Activated naive CD4-positive, alpha-beta T cell treated with anti-CD3 and anti-CD28 coated beads for 36 hours (primary cell): ENCODE measurements around the gene LUZP2. TPM values are rescaled to one million over a fixed set of nuclear protein-coding genes. Genes with fewer than 3 reads are reported as not detected.
"Not testable (repeated sequence)": the region's sequence is repeated elsewhere in the genome, so short reads cannot be mapped to it uniquely, and the experiment has no call there.

Experiments
- CTCF ChIA-PET: fragments of 350-600 bp; sonication (Branson Sonifier 250); formaldehyde crosslinking; loops from one replicate; lab custom pipeline; 2021; ENCODE audit warnings: antibody characterized with exemption; lab: Charles Lee
- DNase-seq: peaks from one replicate; pipeline ENCODE4 v3.0.0-alpha.2; 2020
- H3K27ac Mint-ChIP-seq: one replicate; pipeline ENCODE4 v1.8.0; 2021; ENCODE audit warnings: mild to moderate bottlenecking, mixed read lengths
- H3K27me3 Mint-ChIP-seq: one replicate; pipeline ENCODE4 v1.8.0; 2021; ENCODE audit warnings: low read depth, mixed read lengths
- H3K36me3 Mint-ChIP-seq: one replicate; pipeline ENCODE4 v1.8.0; 2021; ENCODE audit warnings: low read depth, mixed read lengths
- H3K4me1 Mint-ChIP-seq: one replicate; pipeline ENCODE4 v1.8.0; 2021; ENCODE audit warnings: low read depth, mixed read lengths
- H3K4me3 Mint-ChIP-seq: one replicate; pipeline ENCODE4 v1.8.0; 2021; ENCODE audit warnings: mild to moderate bottlenecking, moderate library complexity, mixed read lengths
- H3K9me3 Mint-ChIP-seq: one replicate; pipeline ENCODE4 v1.8.0; 2021; ENCODE audit warnings: mixed read lengths
- intact Hi-C: fragments of 100-400 bp; cut with micrococcal nuclease; formaldehyde crosslinking; loops from one replicate; pipeline ENCODE4 v1.15.1; 2023
- total RNA-seq, 2 experiments: library from RNA; stranded (reverse); gene quantifications; one replicate each; pipeline ENCODE4 v1.2.3, GENCODE V29; 2021

LUZP2 gene
- total RNA-seq, 2 experiments from 2014 or later, result not detected

DNA sequence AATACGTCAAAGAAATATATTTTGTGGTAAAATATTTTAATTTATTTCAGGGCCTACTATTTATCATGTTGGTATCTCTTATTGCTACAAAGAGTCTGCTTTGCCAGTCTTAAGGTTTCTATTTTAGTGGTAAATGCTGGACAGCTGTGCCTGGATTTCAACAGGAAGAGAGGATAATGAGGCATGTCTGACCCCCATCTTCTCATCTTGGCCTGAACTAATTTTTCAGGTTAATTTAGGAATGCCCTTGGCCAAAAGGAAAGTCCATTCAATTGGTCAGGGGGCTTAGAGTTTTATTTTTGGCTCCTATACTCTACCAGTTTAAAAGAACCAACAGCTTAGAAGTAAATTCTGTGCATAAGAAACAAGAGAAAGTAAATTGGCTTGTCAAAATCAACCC is 428.2 kb downstream of the LUZP2 start:
- peaks cover 5% of the 10 kb centered on the region for H3K9me3 Mint-ChIP-seq
- no peaks in the 10 kb centered on the region for H3K27me3 Mint-ChIP-seq
- H3K4me1 Mint-ChIP-seq, result no peaks in the 10 kb centered on the region
- CTCF ChIA-PET, result no interaction called here
- no peak for DNase-seq
- H3K36me3 Mint-ChIP-seq, result no peaks in the 10 kb centered on the region
- H3K4me3 Mint-ChIP-seq, result no peak overlapping the region
- no peak overlapping the region for H3K27ac Mint-ChIP-seq
- intact Hi-C loops, result no loop called here

GRCh38 chr11:24932110-24933000 is 435.5 kb downstream of the LUZP2 start:
- intact Hi-C loops, result no loop called here
- H3K27ac Mint-ChIP-seq, result no peak overlapping the region
- DNase-seq, result no peak
- no peak overlapping the region for H3K4me3 Mint-ChIP-seq
- no peaks in the 10 kb centered on the region for H3K4me1 Mint-ChIP-seq
- no peaks in the 10 kb centered on the region for H3K36me3 Mint-ChIP-seq
- H3K27me3 Mint-ChIP-seq, result no peaks in the 10 kb centered on the region
- CTCF ChIA-PET, result interaction anchor here (0.6 kb wide), 1 partner anchor 519 kb away, joined by 3 read pairs; no protein-coding TSS in a partner anchor
- peaks cover 12% of the 10 kb centered on the region for H3K9me3 Mint-ChIP-seq

GRCh38 chr11:24934733-24935439 is 438.0 kb downstream of the LUZP2 start:
- Mint-ChIP-seq H3K4me1 (no peaks in the 10 kb centered on the region), H3K4me3 (no peak overlapping the region), H3K36me3 (no peaks in the 10 kb centered on the region), H3K27me3 (no peaks in the 10 kb centered on the region), H3K27ac (no peak overlapping the region), H3K9me3 (peaks cover 11% of the 10 kb centered on the region)
- intact Hi-C loops, result no loop called here
- CTCF ChIA-PET, result no interaction called here
- no peak for DNase-seq

DNA sequence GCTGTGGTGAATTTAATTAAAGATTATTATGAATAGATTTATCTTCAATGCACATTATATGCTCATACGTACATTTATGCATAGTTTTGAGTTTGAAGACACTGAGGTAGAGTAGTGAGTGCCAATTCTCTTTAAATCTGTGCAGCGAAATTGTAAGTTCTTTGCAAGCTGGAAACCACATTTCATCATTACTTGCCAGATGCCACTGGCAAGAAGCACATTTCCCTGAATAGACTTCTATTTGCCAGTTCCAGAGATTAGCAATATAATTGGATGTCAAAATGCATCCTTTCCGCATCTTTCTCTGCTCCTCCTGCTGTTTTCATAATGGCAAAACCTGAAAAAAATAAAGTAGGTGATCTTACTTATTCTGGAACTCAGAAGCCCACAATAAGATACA is 448.0 kb downstream of the LUZP2 start:
- no peak overlapping the region for H3K27ac Mint-ChIP-seq
- H3K36me3 Mint-ChIP-seq, result no peaks in the 10 kb centered on the region
- intact Hi-C loops, result no loop called here
- H3K9me3 Mint-ChIP-seq, result peaks cover 7% of the 10 kb centered on the region
- H3K4me1 Mint-ChIP-seq, result no peaks in the 10 kb centered on the region
- DNase-seq, result no peak
- CTCF ChIA-PET, result no interaction called here
- H3K27me3 Mint-ChIP-seq, result no peaks in the 10 kb centered on the region
- H3K4me3 Mint-ChIP-seq, result no peak overlapping the region

- H3K27me3 Mint-ChIP-seq, result no peaks in the 10 kb centered on the region
- DNase-seq, result no peak
Measured at GRCh38 chr11:24949406-24949805, 452.6 kb downstream of the LUZP2 start.

GRCh38 chr11:24963852-24964251 is 467.0 kb downstream of the LUZP2 start:
- intact Hi-C loops, result no loop called here
- no peaks in the 10 kb centered on the region for H3K27me3 Mint-ChIP-seq
- H3K9me3 Mint-ChIP-seq, result peaks cover 6% of the 10 kb centered on the region
- no peaks in the 10 kb centered on the region for H3K36me3 Mint-ChIP-seq
- CTCF ChIA-PET, result no interaction called here
- no peak for DNase-seq
- H3K27ac Mint-ChIP-seq, result no peak overlapping the region
- no peaks in the 10 kb centered on the region for H3K4me1 Mint-ChIP-seq
- H3K4me3 Mint-ChIP-seq, result no peak overlapping the region

More at GRCh38 chr11:24949406-24949805, 452.6 kb downstream of the LUZP2 start:
- H3K9me3 Mint-ChIP-seq, result peaks cover 10% of the 10 kb centered on the region
- H3K4me1 Mint-ChIP-seq, result no peaks in the 10 kb centered on the region
- no peak overlapping the region for H3K4me3 Mint-ChIP-seq
- H3K36me3 Mint-ChIP-seq, result no peaks in the 10 kb centered on the region
- no peak overlapping the region for H3K27ac Mint-ChIP-seq
- intact Hi-C loops, result no loop called here
- CTCF ChIA-PET, result interaction anchor here (0.6 kb wide), 1 partner anchor 786 kb away, joined by 3 read pairs; no protein-coding TSS in a partner anchor

GRCh38 chr11:24965748-24966147 is 468.9 kb downstream of the LUZP2 start:
- H3K36me3 Mint-ChIP-seq, result no peaks in the 10 kb centered on the region
- intact Hi-C loops, result no loop called here
- H3K9me3 Mint-ChIP-seq, result peaks cover 8% of the 10 kb centered on the region
- H3K4me3 Mint-ChIP-seq, result no peak overlapping the region
- no peak overlapping the region for H3K27ac Mint-ChIP-seq
- no peaks in the 10 kb centered on the region for H3K4me1 Mint-ChIP-seq
- CTCF ChIA-PET, result no interaction called here
- no peak for DNase-seq
- H3K27me3 Mint-ChIP-seq, result no peaks in the 10 kb centered on the region

GRCh38 chr11:24993903-24994302 is 497.1 kb downstream of the LUZP2 start:
- H3K4me1 Mint-ChIP-seq, H3K9me3 Mint-ChIP-seq, H3K36me3 Mint-ChIP-seq, DNase-seq, H3K4me3 Mint-ChIP-seq, H3K27me3 Mint-ChIP-seq, intact Hi-C loops, CTCF ChIA-PET, H3K27ac Mint-ChIP-seq: not testable (repeated sequence)

- intact Hi-C loops, H3K4me1 Mint-ChIP-seq, DNase-seq, H3K27me3 Mint-ChIP-seq, H3K4me3 Mint-ChIP-seq, H3K9me3 Mint-ChIP-seq, H3K36me3 Mint-ChIP-seq, H3K27ac Mint-ChIP-seq, CTCF ChIA-PET: not testable (repeated sequence)
Measured at GRCh38 chr11:24999929-25000328, 503.1 kb downstream of the LUZP2 start.

GRCh38 chr11:25037431-25037830 is 540.6 kb downstream of the LUZP2 start:
- Mint-ChIP-seq H3K4me1 (no peaks in the 10 kb centered on the region), H3K9me3 (peaks cover 8% of the 10 kb centered on the region), H3K27ac (no peak overlapping the region), H3K4me3 (no peak overlapping the region), H3K36me3 (no peaks in the 10 kb centered on the region), H3K27me3 (no peaks in the 10 kb centered on the region)
- intact Hi-C loops, result no loop called here
- DNase-seq, result no peak
- CTCF ChIA-PET, result no interaction called here

GRCh38 chr11:25038131-25038530 is 541.3 kb downstream of the LUZP2 start:
- CTCF ChIA-PET, result no interaction called here
- no peaks in the 10 kb centered on the region for H3K4me1 Mint-ChIP-seq
- intact Hi-C loops, result no loop called here
- no peak overlapping the region for H3K27ac Mint-ChIP-seq
- H3K9me3 Mint-ChIP-seq, result peaks cover 8% of the 10 kb centered on the region
- no peak for DNase-seq
- no peaks in the 10 kb centered on the region for H3K36me3 Mint-ChIP-seq
- H3K27me3 Mint-ChIP-seq, result no peaks in the 10 kb centered on the region
- no peak overlapping the region for H3K4me3 Mint-ChIP-seq

- H3K4me1 Mint-ChIP-seq, result no peaks in the 10 kb centered on the region
- no peak overlapping the region for H3K27ac Mint-ChIP-seq
- intact Hi-C loops, result no loop called here
- H3K36me3 Mint-ChIP-seq, result no peaks in the 10 kb centered on the region
- peaks cover 8% of the 10 kb centered on the region for H3K9me3 Mint-ChIP-seq
- CTCF ChIA-PET, result no interaction called here
- DNase-seq, result no peak
- H3K4me3 Mint-ChIP-seq, result no peak overlapping the region
- H3K27me3 Mint-ChIP-seq, result no peaks in the 10 kb centered on the region
Measured at GRCh38 chr11:25039165-25039564, 542.3 kb downstream of the LUZP2 start.

DNA sequence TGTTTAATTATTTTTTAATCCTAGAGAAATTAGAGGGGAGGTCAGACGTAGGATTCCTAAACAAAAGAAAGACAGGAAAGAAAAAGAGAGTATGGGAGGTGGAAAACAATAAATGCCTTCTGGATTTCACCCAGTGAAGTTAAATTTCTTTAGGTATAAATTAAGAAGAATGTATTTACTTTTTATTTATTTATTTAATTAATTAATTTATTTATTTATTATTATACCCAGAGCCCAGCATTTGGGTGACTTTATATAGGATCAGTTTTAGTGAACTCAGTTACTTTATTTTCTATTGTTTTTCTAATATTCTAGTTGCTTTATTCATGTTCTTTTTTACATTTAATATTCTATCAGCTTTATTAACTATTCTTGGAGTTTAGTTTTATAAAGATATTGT is 551.8 kb downstream of the LUZP2 start:
- Mint-ChIP-seq H3K4me3 (no peak overlapping the region), H3K9me3 (peaks cover 2% of the 10 kb centered on the region), H3K27me3 (no peaks in the 10 kb centered on the region), H3K4me1 (no peaks in the 10 kb centered on the region), H3K36me3 (no peaks in the 10 kb centered on the region), H3K27ac (no peak overlapping the region)
- intact Hi-C loops, result no loop called here
- DNase-seq, result no peak
- CTCF ChIA-PET, result no interaction called here
